ENCODE measurements around the gene PCOLCE2.
A peak's percentile ranks its signal among the peaks of the same experiment; 100 is the strongest.

The PCOLCE2 gene

GRCh38 chr3:142888099-142888480 is 793 bp downstream of the PCOLCE2 start (continued):
- no peak for TF ChIP-seq TSHZ2 (CRISPR knock-in tag; IDR thresholded peaks at IDR 0.05)

GRCh38 chr3:142886940-142887339 is 1.9 kb downstream of the PCOLCE2 start:
- ATAC-seq = peak; percentile 65
- TF ChIP-seq ARNTL (CRISPR knock-in tag; IDR thresholded peaks at IDR 0.05; ENCODE audit: borderline replicate concordance, low read depth) = no peak
- 0 out of 2 replicates have a peak, but pooled peaks have one; percentile 57 for TF ChIP-seq PATZ1 (CRISPR knock-in tag; IDR thresholded peaks at IDR 0.05; ENCODE audit: borderline replicate concordance)
- peak; percentile 81 for TF ChIP-seq ISL1 (CRISPR knock-in tag; IDR thresholded peaks at IDR 0.05)

- TF ChIP-seq TOX (CRISPR knock-in tag; IDR thresholded peaks at IDR 0.05; ENCODE audit: borderline replicate concordance) (no peak), TSHZ2 (CRISPR knock-in tag; IDR thresholded peaks at IDR 0.05) (no peak), ZNF70 (CRISPR knock-in tag; IDR thresholded peaks at IDR 0.05) (no peak), SNAI2 (CRISPR knock-in tag; IDR thresholded peaks at IDR 0.05) (no peak), ZNF8 (CRISPR knock-in tag; IDR thresholded peaks at IDR 0.05) (no peak), ARNTL (CRISPR knock-in tag; IDR thresholded peaks at IDR 0.05; ENCODE audit: borderline replicate concordance, low read depth) (no peak), ZFP3 (CRISPR knock-in tag; IDR thresholded peaks at IDR 0.05) (no peak), PPARA (CRISPR knock-in tag; IDR thresholded peaks at IDR 0.05; ENCODE audit: borderline replicate concordance) (no peak), ZNF565 (CRISPR knock-in tag; conservative IDR thresholded peaks at IDR 0.05; ENCODE audit: low read depth) (no peak), ZFP30 (CRISPR knock-in tag; IDR thresholded peaks at IDR 0.05) (no peak), CREB5 (CRISPR knock-in tag; IDR thresholded peaks at IDR 0.05; ENCODE audit: low read depth) (no peak), CSDC2 (CRISPR knock-in tag; IDR thresholded peaks at IDR 0.05) (no peak), PATZ1 (CRISPR knock-in tag; IDR thresholded peaks at IDR 0.05; ENCODE audit: borderline replicate concordance) (no peak), POU6F1 (CRISPR knock-in tag; IDR thresholded peaks at IDR 0.05; ENCODE audit: borderline replicate concordance, low read depth) (no peak), CSRNP3 (CRISPR knock-in tag; IDR thresholded peaks at IDR 0.05) (no peak)
- no peak for ATAC-seq
Measured at GRCh38 chr3:142886021-142886420, 2.9 kb downstream of the PCOLCE2 start.

Data from SK-N-SH treated with all-trans-retinoic acid at 6 μM for 48 hours (cell line).